ENCODE data around the gene TIMM17B. TPM values are rescaled to one million over a fixed set of nuclear protein-coding genes. Genes with fewer than 3 reads are reported as not detected.

TIMM17B gene
- total RNA-seq, result 46.3 and 48.2 TPM in 2 replicates

GRCh38 chrX:48897625-48898306, at the start of gene TIMM17B, which contains the start of gene PQBP1:
TSS of gene TIMM17B (minus strand) at chrX:48897768. CDS start at chrX:48897749, 19 bp downstream.
TSS of gene PQBP1 (plus strand) at chrX:48897930. CDS start at chrX:48898510, 580 bp downstream.
- intact Hi-C loops (cut with micrococcal nuclease), result loop anchor here (1.0 to 10.0 kb wide), 7 partner anchors 14 to 267 kb away; partner anchors contain the start of genes HDAC6, MAGIX, SLC35A2 and SUV39H1

- intact Hi-C loops (cut with micrococcal nuclease), result loop anchor here (1.0 to 5.0 kb wide), 3 partner anchors 28 to 248 kb away; partner anchors contain the start of gene SUV39H1
Observed at GRCh38 chrX:48945517-48946348, 48.2 kb upstream of the TIMM17B start.

- intact Hi-C loops (cut with micrococcal nuclease), result no loop called here
Observed at GRCh38 chrX:48942895-48943294, 45.3 kb upstream of the TIMM17B start.

GRCh38 chrX:48940404-48940955, 42.9 kb upstream of the TIMM17B start:
- intact Hi-C loops (cut with micrococcal nuclease), result no loop called here

GRCh38 chrX:48939524-48940228, 42.1 kb upstream of the TIMM17B start:
- intact Hi-C loops (cut with micrococcal nuclease), result loop anchor here (5.0 to 10.0 kb wide), 3 partner anchors 225 to 333 kb away; no protein-coding TSS in a partner anchor

GRCh38 chrX:48938721-48939425, 41.3 kb upstream of the TIMM17B start:
- intact Hi-C loops (cut with micrococcal nuclease), result loop anchor here (5.0 to 10.0 kb wide), 3 partner anchors 224 to 333 kb away; no protein-coding TSS in a partner anchor

- intact Hi-C loops (cut with micrococcal nuclease), result loop anchor here (1.0 to 10.0 kb wide), 5 partner anchors 18 to 335 kb away; partner anchors contain the start of gene PIM2
Observed at GRCh38 chrX:48937054-48937907, 39.7 kb upstream of the TIMM17B start.

GRCh38 chrX:48936429-48937053, 39.0 kb upstream of the TIMM17B start:
- intact Hi-C loops (cut with micrococcal nuclease), result loop anchor here (1.0 to 10.0 kb wide), 5 partner anchors 17 to 336 kb away; partner anchors contain the start of gene PIM2

GRCh38 chrX:48935301-48935670, 37.7 kb upstream of the TIMM17B start:
- intact Hi-C loops (cut with micrococcal nuclease), result loop anchor here (5.0 to 10.0 kb wide), 3 partner anchors 220 to 337 kb away; no protein-coding TSS in a partner anchor

GRCh38 chrX:48934581-48935300, 37.2 kb upstream of the TIMM17B start:
- intact Hi-C loops (cut with micrococcal nuclease), result loop anchor here (5.0 to 10.0 kb wide), 3 partner anchors 220 to 338 kb away; no protein-coding TSS in a partner anchor

- intact Hi-C loops (cut with micrococcal nuclease), result loop anchor here (10.0 kb wide), 2 partner anchors 219 to 261 kb away; no protein-coding TSS in a partner anchor
Observed at GRCh38 chrX:48933757-48934156, 36.2 kb upstream of the TIMM17B start.

GRCh38 chrX:48927736-48928382, 30.3 kb upstream of the TIMM17B start:
- intact Hi-C loops (cut with micrococcal nuclease), result no loop called here

GRCh38 chrX:48927123-48927522, 29.6 kb upstream of the TIMM17B start:
- intact Hi-C loops (cut with micrococcal nuclease), result no loop called here

GRCh38 chrX:48924270-48924669, 26.7 kb upstream of the TIMM17B start:
- intact Hi-C loops (cut with micrococcal nuclease), result no loop called here

GRCh38 chrX:48923771-48924170, 26.2 kb upstream of the TIMM17B start:
- intact Hi-C loops (cut with micrococcal nuclease), result no loop called here

- intact Hi-C loops (cut with micrococcal nuclease), result no loop called here
Observed at GRCh38 chrX:48920718-48921104, 23.1 kb upstream of the TIMM17B start.

Data from T-helper 2 cell treated with Interferon-gamma antibody and Interleukin-4, amounts not matched to agents 100 ng/mL and 5 ng/mL, for 36 hours (primary cell).